GM19372 (cell line): Measurements from ENCODE around the gene QRICH1.

ENCODE experiments used
- ATAC-seq: cut with Tn5 transposase; IDR thresholded peaks from one replicate; pipeline ENCODE4 v1.9.1; 2021; ENCODE audit warnings: mild to moderate bottlenecking, low read depth, moderate library complexity; ENCODE audit not compliant: unreplicated experiment

The QRICH1 gene

GRCh38 chr3:49054344-49054862, 39.5 kb downstream of the QRICH1 start:
- no peak for ATAC-seq

GRCh38 chr3:49053543-49053942, 40.3 kb downstream of the QRICH1 start:
- no peak for ATAC-seq

- no peak for ATAC-seq
Measured at GRCh38 chr3:49035281-49035680, 58.6 kb downstream of the QRICH1 start.

- ATAC-seq = no peak
Measured at GRCh38 chr3:49034650-49035049, 59.2 kb downstream of the QRICH1 start.

GRCh38 chr3:49032646-49033304, 61.1 kb downstream of the QRICH1 start:
- ATAC-seq = no peak

- no peak for ATAC-seq
Measured at GRCh38 chr3:49030321-49030720, 63.5 kb downstream of the QRICH1 start.

GRCh38 chr3:49029563-49029884, 64.3 kb downstream of the QRICH1 start:
- no peak for ATAC-seq

- ATAC-seq = peak; percentile 91
Measured at GRCh38 chr3:49028673-49029562, 65.0 kb downstream of the QRICH1 start, which contains the start of gene IMPDH2. Gene IMPDH2 (minus strand): TSS chr3:49029398. CDS start chr3:49029350, 48 bp downstream.

GRCh38 chr3:49028298-49028672, 65.6 kb downstream of the QRICH1 start:
- no peak for ATAC-seq

GRCh38 chr3:49027634-49028033, 66.2 kb downstream of the QRICH1 start:
- no peak for ATAC-seq

GRCh38 chr3:49026536-49026935, 67.3 kb downstream of the QRICH1 start:
- no peak for ATAC-seq

GRCh38 chr3:49025793-49026520, 67.9 kb downstream of the QRICH1 start:
- no peak for ATAC-seq

- ATAC-seq = no peak
Measured at GRCh38 chr3:49025005-49025792, 68.7 kb downstream of the QRICH1 start.

- ATAC-seq = no peak
Measured at GRCh38 chr3:49024449-49024848, 69.4 kb downstream of the QRICH1 start.

GRCh38 chr3:49023775-49024174, 70.1 kb downstream of the QRICH1 start:
- no peak for ATAC-seq

- ATAC-seq = no peak
Measured at GRCh38 chr3:49022688-49023171, 71.1 kb downstream of the QRICH1 start.

- ATAC-seq = peak; percentile 46
Measured at GRCh38 chr3:49021813-49022687, 71.8 kb downstream of the QRICH1 start, which contains the start of gene NDUFAF3. Gene NDUFAF3 (plus strand): TSS chr3:49022121. CDS start chr3:49022145, 24 bp downstream.

GRCh38 chr3:49021213-49021812, 72.6 kb downstream of the QRICH1 start:
- peak; percentile 42 for ATAC-seq
